IPS-20b (cell line): Measurements from ENCODE around the gene MAP3K13.
"Not testable (repeated sequence)": the region's sequence is repeated elsewhere in the genome, so short reads cannot be mapped to it uniquely, and the experiment has no call there.

Source experiments
- H3K27ac ChIP-seq: one replicate; pipeline ENCODE4 v1.5.1; 2013; ENCODE audit warnings: low read length
- H3K27me3 ChIP-seq: 2 replicates; pipeline ENCODE4 v1.6.1; 2013; ENCODE audit warnings: mild to moderate bottlenecking, low read length, inconsistent platforms; ENCODE audit not compliant: insufficient read depth
- H3K36me3 ChIP-seq: 2 replicates; pipeline ENCODE4 v1.6.1; 2013; ENCODE audit warnings: low read depth, mild to moderate bottlenecking, inconsistent platforms, low read length, moderate library complexity; ENCODE audit not compliant: insufficient read depth
- H3K4me1 ChIP-seq: 2 replicates; pipeline ENCODE4 v1.6.1; 2013; ENCODE audit warnings: mild to moderate bottlenecking, control low read depth, inconsistent platforms, low read length, moderate library complexity; ENCODE audit not compliant: insufficient read depth
- H3K4me3 ChIP-seq: 2 replicates; pipeline ENCODE4 v1.5.1; 2013; ENCODE audit warnings: mild to moderate bottlenecking, low read length, inconsistent platforms
- H3K9ac ChIP-seq: 2 replicates; pipeline ENCODE4 v1.6.1; 2013; ENCODE audit warnings: low read depth, mild to moderate bottlenecking, inconsistent platforms, low read length, moderate library complexity
- H3K9me3 ChIP-seq: 2 replicates; pipeline ENCODE4 v1.6.1; 2013; ENCODE audit warnings: mild to moderate bottlenecking, low read depth, low read length, inconsistent platforms; ENCODE audit not compliant: insufficient read depth

MAP3K13 gene

DNA sequence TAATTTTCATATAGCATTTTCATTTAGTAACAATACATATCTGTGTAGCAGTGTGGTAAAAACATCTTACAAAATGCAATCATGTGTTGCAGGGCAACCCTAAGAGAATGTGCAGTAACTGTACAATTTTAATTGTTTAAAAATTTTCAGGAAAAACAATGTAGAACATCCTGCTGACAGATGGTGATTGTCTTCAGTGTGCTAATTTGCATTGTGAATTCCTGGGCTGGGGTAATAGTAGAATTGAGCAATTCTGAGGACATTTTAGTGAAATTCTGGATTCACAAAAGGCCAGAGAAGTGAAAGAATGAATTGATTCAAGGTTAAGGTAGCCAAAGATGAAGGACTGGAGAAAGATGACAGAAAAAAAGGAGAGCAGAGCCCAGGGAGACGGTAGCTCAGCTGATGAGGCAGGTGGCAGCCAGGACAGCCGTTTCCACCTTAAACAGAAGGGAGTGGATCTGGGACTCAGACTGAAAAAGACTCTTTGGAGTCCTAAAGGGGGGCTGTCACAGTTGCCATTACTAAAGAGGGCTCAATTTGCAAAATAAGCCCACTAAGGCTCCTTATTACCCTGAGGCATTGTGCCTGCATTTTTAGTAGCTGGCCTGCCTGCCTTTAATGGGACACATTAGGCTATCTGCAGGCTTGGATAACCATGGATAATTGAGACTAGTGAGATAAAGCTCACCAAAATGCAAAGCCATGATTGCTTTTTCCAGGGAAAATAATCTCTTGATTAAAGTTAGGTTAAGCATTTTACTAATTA is 8.6 kb downstream of the MAP3K13 start:
- Histone ChIP-seq H3K9me3 (no peaks in the 10 kb centered on the region), H3K4me1 (no peaks in the 10 kb centered on the region), H3K27me3 (no peaks in the 10 kb centered on the region), H3K27ac (no peak overlapping the region), H3K36me3 (no peaks in the 10 kb centered on the region), H3K9ac (no peak overlapping the region), H3K4me3 (no peak overlapping the region)

DNA sequence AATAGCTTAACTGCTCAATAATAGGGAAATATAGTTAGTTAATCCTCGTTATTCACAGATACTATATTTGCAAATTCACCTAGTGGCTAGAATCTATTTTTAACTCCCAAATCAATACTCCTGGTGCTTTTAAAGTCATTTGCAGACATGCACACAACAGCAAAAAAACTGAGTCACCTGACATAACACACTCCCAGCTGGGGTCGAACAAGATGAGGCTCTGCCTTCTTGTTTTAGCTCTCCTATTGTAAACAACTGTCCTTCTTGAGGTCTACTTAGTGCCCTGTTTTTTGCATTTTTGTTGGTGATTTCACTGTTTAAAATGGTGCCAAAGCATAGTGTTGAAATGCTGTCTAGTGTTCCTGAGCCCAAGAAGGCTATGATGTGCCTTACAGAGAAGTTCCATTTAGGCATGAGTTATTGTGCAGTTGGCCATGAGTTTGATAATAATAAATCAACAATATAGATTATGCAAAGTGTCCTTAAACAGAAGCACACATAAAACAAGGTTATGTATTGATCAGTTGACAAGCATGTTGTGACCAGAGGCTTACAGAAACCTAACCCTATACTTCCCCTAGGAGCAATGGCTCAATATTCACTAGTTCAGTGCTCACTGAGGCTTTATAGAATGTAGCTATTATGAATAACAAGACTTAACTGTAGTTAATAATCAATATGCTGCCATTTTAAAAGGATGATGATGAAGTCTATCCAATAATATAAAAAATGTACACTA is 18.6 kb downstream of the MAP3K13 start:
- H3K9ac ChIP-seq, result no peak overlapping the region
- no peak overlapping the region for H3K27ac ChIP-seq
- no peaks in the 10 kb centered on the region for H3K36me3 ChIP-seq
- H3K4me3 ChIP-seq, result no peak overlapping the region
- H3K4me1 ChIP-seq, result no peaks in the 10 kb centered on the region
- H3K27me3 ChIP-seq, result no peaks in the 10 kb centered on the region
- H3K9me3 ChIP-seq, result no peaks in the 10 kb centered on the region

DNA sequence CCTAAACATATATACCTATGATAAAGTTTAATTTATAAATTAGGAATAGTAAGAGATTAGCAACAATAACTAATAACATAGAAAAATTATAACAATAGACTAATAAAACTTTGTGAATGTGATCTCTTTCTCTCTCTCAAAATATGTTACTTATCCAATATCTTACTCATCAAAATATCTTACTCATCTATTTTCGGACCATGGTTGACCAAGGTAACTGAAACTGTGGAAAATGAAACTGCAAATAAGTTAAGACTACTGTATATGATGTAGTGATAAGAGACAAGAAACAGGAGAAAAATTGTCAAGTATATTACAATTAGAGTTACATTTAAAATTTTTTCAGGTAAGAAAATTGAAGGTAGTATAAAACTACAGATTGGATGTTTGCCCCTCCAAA is 19.2 kb downstream of the MAP3K13 start:
- H3K9ac ChIP-seq, result no peak overlapping the region
- H3K27ac ChIP-seq, result no peak overlapping the region

DNA sequence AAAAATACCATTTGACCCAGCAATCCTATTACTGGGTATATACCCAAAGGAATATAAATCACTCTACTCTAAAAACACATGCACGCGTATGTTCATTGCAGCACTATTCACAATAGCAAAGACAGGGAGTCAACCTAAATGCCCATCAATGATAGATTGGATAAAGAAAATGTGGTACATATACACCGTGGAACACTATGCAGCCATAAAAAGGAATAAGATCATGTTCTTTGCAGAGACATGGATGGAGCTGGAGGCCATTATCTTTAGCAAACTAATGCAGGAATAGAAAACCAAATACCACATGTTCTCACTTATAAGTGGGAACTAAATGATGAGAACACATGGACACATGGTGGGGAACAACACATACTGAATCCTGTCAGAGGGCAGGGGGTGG is 23.6 kb downstream of the MAP3K13 start:
- not testable (repeated sequence) for H3K4me1 ChIP-seq, H3K9me3 ChIP-seq, H3K27ac ChIP-seq, H3K4me3 ChIP-seq, H3K9ac ChIP-seq, H3K27me3 ChIP-seq, H3K36me3 ChIP-seq

More for the DNA sequence above, 19.2 kb downstream of the MAP3K13 start:
- H3K4me3 ChIP-seq, result no peak overlapping the region
- H3K9me3 ChIP-seq, result no peaks in the 10 kb centered on the region
- no peaks in the 10 kb centered on the region for H3K4me1 ChIP-seq
- no peaks in the 10 kb centered on the region for H3K36me3 ChIP-seq
- no peaks in the 10 kb centered on the region for H3K27me3 ChIP-seq

DNA sequence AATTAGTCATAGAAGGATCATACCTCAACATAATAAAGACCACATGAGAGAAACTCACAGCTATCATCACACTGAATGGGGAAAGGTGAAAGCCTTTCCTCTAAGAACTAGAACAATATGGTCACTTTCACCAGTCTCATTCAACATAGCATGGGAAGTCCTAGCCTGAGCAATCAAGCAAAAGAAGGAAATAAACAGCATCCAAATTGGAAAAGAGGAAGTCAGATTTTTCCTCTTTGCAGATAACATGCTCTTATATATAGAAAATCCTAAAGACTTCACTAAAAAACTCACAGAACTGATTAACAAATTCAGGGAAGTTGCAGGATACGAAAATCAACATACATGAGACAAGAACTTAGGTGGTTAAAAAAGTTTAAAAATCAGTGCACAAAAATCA is 24.7 kb downstream of the MAP3K13 start:
- Histone ChIP-seq H3K27ac (no peak overlapping the region), H3K27me3 (no peaks in the 10 kb centered on the region), H3K36me3 (no peaks in the 10 kb centered on the region), H3K9ac (no peak overlapping the region), H3K4me3 (no peak overlapping the region), H3K4me1 (no peaks in the 10 kb centered on the region), H3K9me3 (no peaks in the 10 kb centered on the region)

DNA sequence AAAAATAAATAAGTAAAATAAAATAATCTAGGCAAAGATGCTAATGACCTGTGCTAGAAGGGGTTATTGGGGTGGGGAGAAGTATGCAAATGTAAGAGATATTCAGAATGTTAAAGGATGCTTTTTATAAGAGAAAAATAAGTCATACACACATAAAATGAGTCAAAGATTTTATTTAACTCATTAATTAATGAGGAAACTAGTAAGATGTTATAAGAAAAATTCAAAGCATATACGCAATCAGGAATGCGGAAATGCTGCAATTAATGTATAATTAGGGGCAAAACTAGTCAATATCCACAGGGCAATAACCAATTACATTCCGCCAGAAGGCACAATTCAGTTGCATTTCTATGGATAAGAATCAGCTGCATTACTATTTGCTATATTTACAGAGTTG is 30.1 kb downstream of the MAP3K13 start:
- no peak overlapping the region for H3K9ac ChIP-seq
- no peak overlapping the region for H3K27ac ChIP-seq
- no peaks in the 10 kb centered on the region for H3K4me1 ChIP-seq
- H3K27me3 ChIP-seq, result no peaks in the 10 kb centered on the region
- H3K36me3 ChIP-seq, result no peaks in the 10 kb centered on the region
- no peaks in the 10 kb centered on the region for H3K9me3 ChIP-seq
- no peak overlapping the region for H3K4me3 ChIP-seq

DNA sequence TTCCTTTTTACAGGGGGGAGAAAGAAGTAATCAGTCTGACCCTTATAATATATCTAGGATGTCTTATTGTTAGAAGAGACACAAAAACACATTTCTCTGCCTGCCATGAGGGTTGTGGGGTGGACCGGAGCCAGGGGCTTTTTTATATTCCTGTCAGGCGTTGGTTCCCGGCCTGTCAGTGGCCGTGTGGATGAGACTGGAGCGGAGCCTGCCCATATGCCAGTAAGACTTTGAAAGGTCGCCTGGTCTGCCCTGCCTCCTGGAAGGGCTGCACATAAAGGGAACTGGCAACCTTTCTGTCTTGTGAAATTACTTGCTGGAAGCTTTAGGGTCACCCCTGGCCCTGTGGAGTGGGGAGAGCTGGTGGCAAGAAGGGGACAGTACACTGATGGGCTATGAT is 34.7 kb downstream of the MAP3K13 start:
- H3K27ac ChIP-seq, result no peak overlapping the region
- no peaks in the 10 kb centered on the region for H3K36me3 ChIP-seq

DNA sequence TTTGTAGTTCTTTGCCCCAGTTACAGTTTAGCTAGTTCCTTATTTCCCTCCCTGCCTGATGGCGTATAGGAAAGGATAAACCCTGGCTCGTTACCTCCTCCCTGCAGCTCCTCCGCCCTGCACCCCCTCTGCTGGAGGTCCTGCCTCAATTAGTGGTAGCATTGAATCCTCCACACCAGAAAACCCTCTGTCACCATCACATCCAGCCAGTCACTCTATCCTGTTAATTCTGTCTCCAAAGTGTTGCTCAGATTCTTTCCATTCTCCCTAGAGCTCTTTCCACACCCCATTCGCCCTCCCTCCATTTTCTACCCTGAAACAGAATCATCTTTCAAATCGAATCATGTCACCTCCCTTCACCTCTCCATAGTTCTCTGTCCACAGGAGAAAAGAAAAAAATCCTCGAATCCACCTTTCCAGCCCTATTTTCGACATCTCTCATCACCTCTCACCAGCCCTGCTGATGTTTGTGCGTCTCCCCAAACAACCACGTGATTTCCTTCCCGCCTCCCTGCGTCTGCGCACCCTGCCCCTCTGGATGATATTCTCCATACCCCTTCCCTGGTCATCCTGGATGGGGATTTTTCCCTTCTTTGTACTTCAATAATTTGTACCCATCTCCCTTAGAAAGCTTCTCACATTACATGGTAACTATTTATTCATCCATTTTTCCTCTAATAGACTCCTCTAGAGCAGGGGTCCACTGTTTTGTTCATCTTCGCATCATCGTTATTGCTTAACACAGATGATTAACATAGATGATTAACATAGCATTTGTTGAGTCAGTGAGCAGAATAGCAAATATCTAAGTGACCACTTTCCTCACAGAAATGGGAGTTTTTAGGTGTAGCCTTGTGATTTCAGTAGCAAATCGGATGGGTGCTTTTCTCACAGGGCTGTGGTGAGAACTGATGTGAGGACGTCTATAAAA is 37.1 kb downstream of the MAP3K13 start:
- Histone ChIP-seq H3K4me3 (no peak overlapping the region), H3K36me3 (no peaks in the 10 kb centered on the region), H3K9me3 (no peaks in the 10 kb centered on the region)

More for the DNA sequence above, 34.7 kb downstream of the MAP3K13 start:
- Histone ChIP-seq H3K4me3 (no peak overlapping the region), H3K9me3 (no peaks in the 10 kb centered on the region), H3K27me3 (no peaks in the 10 kb centered on the region), H3K9ac (no peak overlapping the region), H3K4me1 (no peaks in the 10 kb centered on the region)

DNA sequence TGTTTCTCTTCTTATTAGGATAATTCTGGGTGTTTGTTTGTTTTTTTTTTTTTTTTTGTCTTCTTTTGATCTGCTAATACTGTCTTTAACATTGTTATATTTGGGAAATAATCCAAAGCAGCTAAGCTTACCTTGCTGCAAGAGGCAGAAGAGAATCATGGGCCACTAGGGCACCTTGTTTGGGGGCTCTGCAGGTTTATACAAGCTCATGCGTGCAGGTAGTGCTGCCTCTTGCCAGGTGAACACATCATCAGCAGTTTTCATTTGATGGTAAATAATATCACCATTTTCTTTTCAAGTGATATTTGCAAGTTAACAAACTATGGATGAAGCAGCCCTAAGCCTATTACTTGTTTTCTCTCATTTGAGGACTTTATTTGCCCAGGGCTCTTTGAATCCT is 37.9 kb downstream of the MAP3K13 start:
- no peaks in the 10 kb centered on the region for H3K36me3 ChIP-seq

More for the DNA sequence above, 37.1 kb downstream of the MAP3K13 start:
- H3K27me3 ChIP-seq, result no peaks in the 10 kb centered on the region
- no peak overlapping the region for H3K9ac ChIP-seq
- H3K4me1 ChIP-seq, result no peaks in the 10 kb centered on the region
- H3K27ac ChIP-seq, result no peak overlapping the region

DNA sequence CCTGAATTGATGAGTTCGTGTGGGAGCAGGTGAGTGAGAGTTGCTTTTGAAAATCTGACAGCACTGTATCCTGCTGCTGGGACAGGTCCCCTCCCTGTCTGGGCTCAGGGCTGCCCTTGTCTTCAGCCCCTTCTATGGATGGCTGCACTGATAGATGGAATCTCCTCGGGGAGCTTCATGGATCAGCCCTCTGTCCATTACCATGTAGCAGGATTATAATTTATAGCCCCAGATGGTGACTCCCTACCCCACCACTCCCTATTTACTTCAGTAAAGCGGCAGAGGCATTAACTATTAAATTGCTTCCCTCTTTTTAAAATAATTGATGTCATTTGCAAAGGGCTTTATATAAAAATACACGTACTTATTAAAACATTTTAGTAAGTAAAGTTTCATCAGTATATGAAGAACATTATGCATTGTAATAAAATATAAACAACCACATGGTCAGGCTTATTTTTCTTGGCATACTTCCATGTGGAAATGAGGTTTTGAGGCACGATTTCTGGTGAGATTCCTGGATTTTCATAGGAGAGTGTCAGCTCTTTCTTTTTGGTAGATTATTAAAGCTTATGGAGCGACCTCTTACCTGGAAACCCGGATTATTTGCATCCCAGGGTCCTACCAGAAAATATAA is 38.5 kb downstream of the MAP3K13 start:
- Histone ChIP-seq H3K4me1 (no peaks in the 10 kb centered on the region), H3K27ac (no peak overlapping the region)

More for the DNA sequence above, 37.9 kb downstream of the MAP3K13 start:
- Histone ChIP-seq H3K4me1 (no peaks in the 10 kb centered on the region), H3K27ac (no peak overlapping the region), H3K9me3 (no peaks in the 10 kb centered on the region), H3K9ac (no peak overlapping the region), H3K4me3 (no peak overlapping the region), H3K27me3 (no peaks in the 10 kb centered on the region)

DNA sequence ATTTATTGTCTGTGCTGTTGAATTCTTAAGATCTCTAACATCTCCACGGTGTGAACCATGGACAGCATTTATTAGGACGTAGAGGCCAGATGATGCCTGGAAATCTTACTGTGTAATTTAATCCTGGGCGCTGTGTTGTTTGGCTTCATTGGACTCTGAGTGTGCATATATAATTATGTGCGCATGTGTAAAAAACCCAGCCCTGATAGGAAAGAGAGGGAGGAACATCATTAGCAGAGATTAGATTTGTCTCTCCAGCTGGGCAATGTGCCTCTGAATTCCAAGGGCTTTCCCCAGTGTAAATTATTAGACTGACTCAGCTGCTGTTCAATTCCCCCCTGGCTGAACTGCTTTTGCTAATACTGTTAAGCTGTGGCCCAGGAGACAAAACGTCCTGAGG is 39.6 kb downstream of the MAP3K13 start:
- H3K9ac ChIP-seq, result no peak overlapping the region
- no peaks in the 10 kb centered on the region for H3K9me3 ChIP-seq
- H3K4me3 ChIP-seq, result no peak overlapping the region
- no peaks in the 10 kb centered on the region for H3K27me3 ChIP-seq
- H3K36me3 ChIP-seq, result no peaks in the 10 kb centered on the region
- H3K4me1 ChIP-seq, result no peaks in the 10 kb centered on the region
- H3K27ac ChIP-seq, result no peak overlapping the region

More for the DNA sequence above, 38.5 kb downstream of the MAP3K13 start:
- no peaks in the 10 kb centered on the region for H3K36me3 ChIP-seq
- no peak overlapping the region for H3K4me3 ChIP-seq
- H3K9me3 ChIP-seq, result no peaks in the 10 kb centered on the region
- no peak overlapping the region for H3K9ac ChIP-seq
- no peaks in the 10 kb centered on the region for H3K27me3 ChIP-seq
